Keratinocyte (primary cell): Measurements from ENCODE around the gene ERMARD. TPM values are rescaled to one million over a fixed set of nuclear protein-coding genes. Genes with fewer than 3 reads are reported as not detected.

Experiments
- DNase-seq: peaks from one replicate; pipeline ENCODE4 v3.0.0-alpha.2; 2011; ENCODE audit warnings: low read depth, missing footprints, low spot score
- FAIRE-seq: peaks from 2 replicates; lab custom pipeline; 2011; peaks lifted over from hg19 to GRCh38; lab: Jason Lieb, UNC
- H2AFZ ChIP-seq: 2 replicates; pipeline ENCODE4 v1.6.0; 2012; ENCODE audit warnings: low read length, control low read depth, inconsistent platforms; ENCODE audit not compliant: control insufficient read depth
- H3K27ac ChIP-seq: 2 replicates; pipeline ENCODE4 v1.5.1; 2011; ENCODE audit warnings: low read length; ENCODE audit not compliant: control insufficient read depth, insufficient read depth
- H3K27me3 ChIP-seq: 3 replicates; pipeline ENCODE4 v1.6.0; 2011; ENCODE audit warnings: low read length; ENCODE audit not compliant: control insufficient read depth, insufficient read depth; ENCODE audit errors: extremely low read depth
- H3K36me3 ChIP-seq, 2 experiments: 2 replicates in 1 of 2; 3 replicates in 1 of 2; pipeline ENCODE4 v1.5.1; 2011; ENCODE audit warnings: low read length in 2 of 2, mild to moderate bottlenecking in 1 of 2; ENCODE audit not compliant: control insufficient read depth in 2 of 2, insufficient read depth in 2 of 2; ENCODE audit errors: extremely low read depth in 1 of 2
- H3K4me1 ChIP-seq: 3 replicates; pipeline ENCODE4 v1.5.1; 2011; ENCODE audit warnings: low read length; ENCODE audit not compliant: control insufficient read depth, insufficient read depth; ENCODE audit errors: extremely low read depth
- H3K4me2 ChIP-seq: 3 replicates; pipeline ENCODE4 v1.6.0; 2011; ENCODE audit warnings: low read depth, low read length; ENCODE audit not compliant: control insufficient read depth, insufficient read depth; ENCODE audit errors: extremely low read depth
- H3K4me3 ChIP-seq, 3 experiments: fragments of 200-600 bp in 1 of 3; sonication (generic) in 1 of 3; 2 replicates in 2 of 3; 3 replicates in 1 of 3; pipeline ENCODE4 v1.5.1; 2011 to 2016; ENCODE audit warnings: low read length in 3 of 3, mild to moderate bottlenecking in 3 of 3, control low read depth in 2 of 3, inconsistent platforms in 1 of 3, low read depth in 1 of 3, mixed read lengths in 1 of 3, mixed run types in 1 of 3, moderate library complexity in 1 of 3; ENCODE audit not compliant: control insufficient read depth in 2 of 3, insufficient read depth in 2 of 3; ENCODE audit errors: extremely low read depth in 1 of 3
- H3K79me2 ChIP-seq: 2 replicates; pipeline ENCODE4 v1.6.0; 2012; ENCODE audit warnings: low read length; ENCODE audit not compliant: control insufficient read depth, insufficient read depth
- H3K9ac ChIP-seq: 3 replicates; pipeline ENCODE4 v1.6.0; 2011; ENCODE audit warnings: low read length; ENCODE audit not compliant: control insufficient read depth, insufficient read depth; ENCODE audit errors: extremely low read depth
- H3K9me1 ChIP-seq: 3 replicates; pipeline ENCODE4 v1.6.0; 2011; ENCODE audit warnings: low read length; ENCODE audit not compliant: control insufficient read depth, insufficient read depth; ENCODE audit errors: extremely low read depth
- H3K9me3 ChIP-seq: 2 replicates; pipeline ENCODE4 v1.5.1; 2012; ENCODE audit warnings: low read depth, low read length; ENCODE audit not compliant: control insufficient read depth
- H4K20me1 ChIP-seq: 3 replicates; pipeline ENCODE4 v1.6.0; 2011; ENCODE audit warnings: low read length; ENCODE audit not compliant: control insufficient read depth, insufficient read depth; ENCODE audit errors: extremely low read depth
- EZH2 ChIP-seq: IDR thresholded peaks from one replicate; pipeline ENCODE4 v1.6.1; 2012; ENCODE audit warnings: inconsistent platforms, mild to moderate bottlenecking, low read length, moderate library complexity
- dilution Hi-C: fragments of 300-500 bp; cut with MboI; formaldehyde crosslinking; loops from one replicate; pipeline ENCODE4 v1.7.0; 2020; ENCODE audit warnings: low sequenced_read_pairs; ENCODE audit not compliant: extremely low pct_ligation_motif_present
- polyA plus RNA-seq, 5 experiments: library from polyadenylated mRNA; depleted of rRNA in 3 of 5; stranded (reverse) in 3 of 5; stranded (forward) in 1 of 5; unstranded in 1 of 5; fragments of >200 nt; gene quantifications; 1 replicate in 1 of 5; 2 replicates in 3 of 5; 3 replicates in 1 of 5; pipeline versions ENCODE4 v1.2.1 to v1.2.3, GENCODE V29; 2011 to 2012; ENCODE audit warnings: missing spikeins in 2 of 5, low read depth in 1 of 5, low replicate concordance in 1 of 5
- TF ChIP-seq, protein P1 (sequence below), 3 experiments: IDR thresholded peaks in 1 of 3; conservative IDR thresholded peaks in 1 of 3; optimal IDR thresholded peaks in 1 of 3; 2 replicates in 2 of 3; 3 replicates in 1 of 3; pipeline versions ENCODE3 to v1.5.1; 2011; ENCODE audit warnings: low read length in 3 of 3, mild to moderate bottlenecking in 3 of 3, moderate library complexity in 2 of 3, control low read depth in 1 of 3, inconsistent platforms in 1 of 3; ENCODE audit not compliant: insufficient read depth in 2 of 3; ENCODE audit errors: extremely low read depth in 1 of 3

Gene ERMARD
- polyA plus RNA-seq, 1 donor (not counting 4 experiments of a cell fraction or from before 2014, with no cell fraction given): 37.9 TPM

DNA sequence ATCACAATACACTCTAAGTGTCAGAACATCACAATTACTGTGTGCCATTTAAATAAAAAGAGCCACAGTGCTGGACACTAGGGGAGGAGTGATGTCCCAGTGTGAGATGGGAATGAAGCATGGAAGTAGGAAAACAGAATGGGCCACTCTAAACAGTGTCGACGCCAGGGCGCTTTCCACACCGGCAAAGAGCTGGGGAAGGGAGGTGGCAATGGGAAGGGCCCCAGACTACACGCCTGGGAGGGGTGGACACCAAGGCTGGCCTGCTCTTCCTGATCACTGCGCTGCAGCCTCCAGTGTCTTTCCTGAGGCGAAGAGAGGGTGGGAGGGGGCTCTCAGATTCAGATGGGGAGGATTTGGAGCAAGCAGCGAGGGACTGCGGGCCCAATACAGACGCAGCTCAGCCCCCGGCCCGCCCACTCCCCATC, 75.9 kb downstream of the ERMARD start:
- no peak overlapping the region for H3K27ac ChIP-seq
- TF ChIP-seq, protein P1, sequence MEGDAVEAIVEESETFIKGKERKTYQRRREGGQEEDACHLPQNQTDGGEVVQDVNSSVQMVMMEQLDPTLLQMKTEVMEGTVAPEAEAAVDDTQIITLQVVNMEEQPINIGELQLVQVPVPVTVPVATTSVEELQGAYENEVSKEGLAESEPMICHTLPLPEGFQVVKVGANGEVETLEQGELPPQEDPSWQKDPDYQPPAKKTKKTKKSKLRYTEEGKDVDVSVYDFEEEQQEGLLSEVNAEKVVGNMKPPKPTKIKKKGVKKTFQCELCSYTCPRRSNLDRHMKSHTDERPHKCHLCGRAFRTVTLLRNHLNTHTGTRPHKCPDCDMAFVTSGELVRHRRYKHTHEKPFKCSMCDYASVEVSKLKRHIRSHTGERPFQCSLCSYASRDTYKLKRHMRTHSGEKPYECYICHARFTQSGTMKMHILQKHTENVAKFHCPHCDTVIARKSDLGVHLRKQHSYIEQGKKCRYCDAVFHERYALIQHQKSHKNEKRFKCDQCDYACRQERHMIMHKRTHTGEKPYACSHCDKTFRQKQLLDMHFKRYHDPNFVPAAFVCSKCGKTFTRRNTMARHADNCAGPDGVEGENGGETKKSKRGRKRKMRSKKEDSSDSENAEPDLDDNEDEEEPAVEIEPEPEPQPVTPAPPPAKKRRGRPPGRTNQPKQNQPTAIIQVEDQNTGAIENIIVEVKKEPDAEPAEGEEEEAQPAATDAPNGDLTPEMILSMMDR (optimal IDR thresholded peaks at IDR 0.05 in 1 of 3, IDR thresholded peaks at IDR 0.05 in 1 of 3, conservative IDR thresholded peaks at IDR 0.05 in 1 of 3; ENCODE audit: extremely low read depth in 1 of 3, insufficient read depth in 2 of 3, low read length in 3 of 3): no peak
- TF ChIP-seq EZH2: no peak
- H2AFZ ChIP-seq: no peak overlapping the region
- dilution Hi-C loops: loop anchor here (25.0 kb wide), 1 partner anchor 310 kb away; no protein-coding TSS in a partner anchor
- H3K4me2 ChIP-seq: no peak overlapping the region
- H3K79me2 ChIP-seq: no peaks in the 10 kb centered on the region
- H3K4me1 ChIP-seq: peaks cover 16% of the 10 kb centered on the region
- peaks cover 5% of the 10 kb centered on the region for H3K27me3 ChIP-seq
- no peak overlapping the region for H3K9ac ChIP-seq
- FAIRE-seq (no peak), DNase-seq (no peak)
- no peaks in the 10 kb centered on the region for H3K9me3 ChIP-seq
- no peaks in the 10 kb centered on the region for H4K20me1 ChIP-seq
- H3K9me1 ChIP-seq: no peaks in the 10 kb centered on the region
- H3K4me3 ChIP-seq: no peak overlapping the region
- H3K36me3 ChIP-seq: no peaks in the 10 kb centered on the region

DNA sequence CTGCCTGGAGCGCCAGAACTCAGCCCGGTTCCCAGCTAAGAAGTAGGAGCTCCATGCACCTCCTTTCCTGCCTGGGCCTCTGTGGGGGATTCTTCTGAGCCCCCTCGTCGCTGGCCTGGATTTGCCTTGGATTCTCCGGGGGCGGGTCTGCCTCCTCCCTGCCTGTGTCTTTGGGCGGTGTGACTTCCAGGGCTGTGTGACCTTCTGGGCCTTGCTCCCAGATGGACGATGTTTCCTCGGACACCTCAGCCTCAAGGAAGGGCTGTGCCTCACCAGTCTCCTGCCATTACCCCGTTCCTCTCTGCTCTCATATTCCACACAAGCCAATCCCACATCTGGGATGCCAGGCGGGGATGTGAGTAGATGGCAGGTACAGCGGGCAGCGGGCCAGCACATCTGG, 76.8 kb downstream of the ERMARD start:
- dilution Hi-C loops: loop anchor here (25.0 kb wide), 1 partner anchor 309 kb away; no protein-coding TSS in a partner anchor
- H3K9ac ChIP-seq: no peak overlapping the region
- H3K27ac ChIP-seq: no peak overlapping the region
- FAIRE-seq: no peak
- H3K9me1 ChIP-seq: no peaks in the 10 kb centered on the region
- no peak overlapping the region for H3K4me2 ChIP-seq
- H3K79me2 ChIP-seq: no peaks in the 10 kb centered on the region
- no peaks in the 10 kb centered on the region for H4K20me1 ChIP-seq
- H3K36me3 ChIP-seq: no peaks in the 10 kb centered on the region
- TF ChIP-seq EZH2: no peak
- TF ChIP-seq, protein P1 (optimal IDR thresholded peaks at IDR 0.05 in 1 of 3, IDR thresholded peaks at IDR 0.05 in 1 of 3, conservative IDR thresholded peaks at IDR 0.05 in 1 of 3; ENCODE audit: extremely low read depth in 1 of 3, insufficient read depth in 2 of 3, low read length in 3 of 3): no peak
- peaks cover 24% of the 10 kb centered on the region for H3K4me1 ChIP-seq
- DNase-seq: no peak
- H3K9me3 ChIP-seq: no peaks in the 10 kb centered on the region
- H3K4me3 ChIP-seq: no peak overlapping the region
- H3K27me3 ChIP-seq: peaks cover 5% of the 10 kb centered on the region
- H2AFZ ChIP-seq: no peak overlapping the region
